ENCODE measurements around the gene C16orf92. TPM values are rescaled to one million over a fixed set of nuclear protein-coding genes. Genes with fewer than 3 reads are reported as not detected.

The C16orf92 gene, protein sequence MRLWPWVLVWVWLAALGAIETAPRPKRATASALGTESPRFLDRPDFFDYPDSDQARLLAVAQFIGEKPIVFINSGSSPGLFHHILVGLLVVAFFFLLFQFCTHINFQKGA
- not detected for total RNA-seq
- not detected for total RNA-seq (2013)
- 0 to 0.05 (median 0) reads per million in 29 experiments for total RNA-seq

DNA sequence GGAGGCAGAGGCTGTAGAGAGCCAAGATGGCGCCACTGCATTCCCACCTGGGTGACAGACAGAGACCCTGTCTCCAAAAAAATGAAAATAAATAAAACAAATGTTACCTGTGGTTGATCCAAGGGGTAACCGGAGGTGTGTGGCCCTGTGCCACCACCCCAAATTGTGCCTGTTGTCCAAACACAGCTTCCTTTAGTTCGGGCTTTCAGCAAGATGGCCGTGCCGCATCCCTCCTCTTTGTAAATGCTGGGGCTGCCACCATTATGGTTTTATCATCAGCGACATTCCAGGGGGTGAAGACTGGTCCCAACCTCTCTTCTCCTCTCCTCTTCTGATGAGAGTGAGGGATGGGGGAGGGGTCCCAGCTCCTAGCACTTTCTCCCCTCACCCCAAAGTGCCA is at the start of gene C16orf92:
C16orf92 (plus strand) TSS at position 312 of the 400 bp plus-strand sequence. CDS start 143 bp downstream, outside the sequence.
- H3K4me3 ChIP-seq (ENCODE audit: control insufficient read depth in 1 of 2, extremely low read depth in 1 of 2, low read length in 1 of 2), result no peak within 1 kb of the TSS
- DNase-seq (no peak), ATAC-seq (replicated peaks in 1 of 4) (no peak)
- peaks cover 8 to 11% (median 9%) of the 10 kb centered on the region in 3 donors for H3K4me1 Mint-ChIP-seq
- no peaks in the 10 kb centered on the region for H3K9me3 ChIP-seq
- no peaks in the 10 kb centered on the region for H3K9me3 Mint-ChIP-seq
- ChIA-PET CTCF (no interaction called here), POLR2A (no interaction called here)
- H3K27ac ChIP-seq (ENCODE audit: low read length), result no peak within 1 kb of the TSS
- peaks cover 0 to 60% of the 10 kb centered on the region in 2 experiments for H3K27me3 ChIP-seq (replicated peaks in 1 of 2; ENCODE audit: control insufficient read depth in 2 of 2, extremely low read depth in 1 of 2, insufficient read depth in 2 of 2, low read length in 1 of 2)
- H3K36me3 ChIP-seq (ENCODE audit: control insufficient read depth in 2 of 2, extremely low read depth in 1 of 2, insufficient read depth in 1 of 2, low read length in 1 of 2), result no peaks in the 10 kb centered on the region
- H3K4me3 Mint-ChIP-seq, result no peak within 1 kb of the TSS
- no peak within 1 kb of the TSS for H3K27ac Mint-ChIP-seq
- peaks cover 4 to 13% of the 10 kb centered on the region in 2 experiments for H3K4me1 ChIP-seq (ENCODE audit: control insufficient read depth in 1 of 2, extremely low read depth in 1 of 2, insufficient read depth in 2 of 2, low read length in 2 of 2)
- H3K36me3 Mint-ChIP-seq, result no peaks in the 10 kb centered on the region
- WGBS (ENCODE audit: insufficient coverage), result 100% methylated on average over 2 of the region's 6 CpGs
- H3K27me3 Mint-ChIP-seq, result peaks cover 14 to 24% of the 10 kb centered on the region in 2 donors

DNA sequence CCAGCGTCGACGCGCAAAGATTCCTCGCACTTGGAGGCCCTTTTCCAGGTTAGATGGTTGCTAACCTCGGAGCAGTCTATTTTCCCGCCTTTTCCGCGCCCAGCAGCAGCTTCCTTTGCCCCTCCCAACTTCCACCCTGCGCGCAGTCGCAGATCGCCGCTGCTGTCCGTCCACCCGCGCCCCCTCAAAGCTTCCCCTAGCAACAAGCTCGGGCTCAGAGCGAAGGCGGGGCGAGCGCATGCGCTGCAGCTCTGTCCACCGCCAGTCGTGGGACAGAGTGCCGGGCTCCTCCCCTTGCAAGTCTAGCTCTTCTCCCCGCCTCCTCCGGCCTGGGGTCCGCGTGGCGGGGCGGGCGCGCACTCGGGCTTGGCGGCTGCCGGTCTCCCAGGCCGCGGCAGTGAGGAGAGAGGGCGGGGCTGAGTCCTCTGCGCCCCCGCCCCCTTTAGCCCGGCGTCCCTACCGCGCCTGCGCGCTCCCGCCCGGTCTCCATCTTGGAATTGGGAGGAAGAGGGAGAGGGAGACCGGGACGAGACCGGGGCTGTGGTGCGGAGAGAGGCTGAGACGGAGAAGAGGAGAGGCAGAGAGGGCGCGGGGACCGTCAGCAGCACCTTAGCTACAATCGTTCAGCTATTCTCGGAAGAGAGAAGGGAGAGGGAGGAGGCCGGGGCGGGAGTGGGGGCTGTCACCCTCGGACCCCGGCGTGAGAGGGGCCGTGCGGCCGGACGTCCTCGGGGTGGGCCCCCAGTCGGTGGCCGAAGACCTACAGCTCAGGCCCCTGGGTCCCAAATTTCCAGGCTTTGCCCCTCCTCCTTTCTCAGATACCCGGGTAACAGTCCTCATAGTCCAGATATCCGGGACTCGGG is 49.4 kb upstream of the C16orf92 start, which contains the start of gene TAOK2:
TAOK2 (plus strand) TSS at position 485 of the 863 bp plus-strand sequence. CDS start 3,905 bp downstream, outside the sequence.
- Mint-ChIP-seq H3K4me1 (peaks cover 23 to 41% (median 36%) of the 10 kb centered on the region in 3 donors), H3K27ac (peak within 1 kb of the TSS; percentile 89 to 93), H3K9me3 (no peaks in the 10 kb centered on the region), H3K27me3 (no peaks in the 10 kb centered on the region), H3K4me3 (peak within 1 kb of the TSS; percentile 85 to 97 (median 90)), H3K36me3 (peaks cover 15% of the 10 kb centered on the region)
- peak within 1 kb of the TSS; percentile 83 to 98 for H3K4me3 ChIP-seq (ENCODE audit: control insufficient read depth in 1 of 2, extremely low read depth in 1 of 2, low read length in 1 of 2)
- peak; percentile 70 to 95 (median 83) for DNase-seq
- H3K27me3 ChIP-seq (replicated peaks in 1 of 2; ENCODE audit: control insufficient read depth in 2 of 2, extremely low read depth in 1 of 2, insufficient read depth in 2 of 2, low read length in 1 of 2), result no peaks in the 10 kb centered on the region
- ChIA-PET CTCF (interaction anchor here (0.5 to 3.9 kb wide), 8 partner anchors 12 to 273 kb away, joined by 3 to 22 read pairs (median 5); partner anchors contain the start of genes KCTD13 (in 1 of the 2), PAGR1 (in 1 of the 2) and TMEM219 (in 1 of the 2)), POLR2A (interaction anchor here (0.7 to 1.1 kb wide), 7 partner anchors 11 to 97 kb away, joined by 3 to 7 read pairs (median 4); partner anchors contain the start of genes TMEM219 (in 2 of the 2) and KCTD13 (in 1 of the 2))
- ATAC-seq (replicated peaks in 1 of 4), result peak; percentile 91 to 97 (median 96)
- peaks cover 4 to 10% of the 10 kb centered on the region in 2 donors for H3K36me3 ChIP-seq (ENCODE audit: control insufficient read depth in 2 of 2, extremely low read depth in 1 of 2, insufficient read depth in 1 of 2, low read length in 1 of 2)
- H3K9me3 ChIP-seq, result no peaks in the 10 kb centered on the region
- 5% methylated on average over 67 of the region's 75 CpGs for WGBS (ENCODE audit: insufficient coverage)
- H3K27ac ChIP-seq (ENCODE audit: low read length), result peak within 1 kb of the TSS; percentile 78
- peaks cover 13 to 33% of the 10 kb centered on the region in 2 experiments for H3K4me1 ChIP-seq (ENCODE audit: control insufficient read depth in 1 of 2, extremely low read depth in 1 of 2, insufficient read depth in 2 of 2, low read length in 2 of 2)

DNA sequence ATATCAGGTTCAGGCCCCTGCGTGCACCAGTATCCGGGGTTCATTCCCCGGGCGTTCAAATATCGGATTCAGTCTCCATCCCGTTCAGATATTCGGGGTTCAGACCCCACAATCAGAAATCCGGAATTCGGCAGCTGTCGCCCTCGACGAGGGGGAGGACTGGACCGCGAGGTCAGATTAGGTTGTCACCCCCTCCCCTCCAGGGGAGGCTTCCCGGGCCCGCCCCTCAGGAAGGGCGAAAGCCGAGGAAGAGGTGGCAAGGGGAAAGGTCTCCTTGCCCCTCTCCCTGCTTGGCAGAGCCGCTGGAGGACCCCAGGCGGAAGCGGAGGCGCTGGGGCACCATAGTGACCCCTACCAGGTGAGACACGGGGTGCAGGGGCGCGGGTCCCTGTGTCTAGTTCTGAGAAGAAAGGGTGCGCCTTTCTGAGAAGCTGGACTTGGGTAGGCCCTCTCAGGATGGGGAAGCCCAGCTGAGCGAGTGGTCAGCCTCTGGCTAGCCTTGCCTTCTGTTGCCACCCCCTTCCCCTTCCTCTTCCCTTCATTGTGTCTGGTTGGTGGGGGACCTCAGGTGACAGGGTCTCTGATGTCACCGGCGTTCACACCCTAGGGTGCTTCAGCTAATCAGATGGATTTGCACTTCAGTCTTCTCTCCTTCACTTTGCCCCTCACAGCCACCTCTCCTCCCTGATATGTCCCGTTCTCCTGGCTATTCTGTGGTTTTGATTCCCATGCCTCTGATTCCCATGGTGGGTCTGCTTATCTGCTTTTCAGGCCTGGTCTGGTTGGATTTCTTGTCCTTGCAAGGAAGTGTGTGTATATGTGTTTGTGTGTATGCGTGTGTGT is 48.5 kb upstream of the C16orf92 start:
- Histone ChIP-seq H3K27ac (ENCODE audit: low read length) (peak overlapping the region; percentile 78), H3K36me3 (ENCODE audit: control insufficient read depth in 2 of 2, extremely low read depth in 1 of 2, insufficient read depth in 1 of 2, low read length in 1 of 2) (peaks cover 9 to 15% of the 10 kb centered on the region in 2 donors), H3K9me3 (no peaks in the 10 kb centered on the region), H3K4me1 (ENCODE audit: control insufficient read depth in 1 of 2, extremely low read depth in 1 of 2, insufficient read depth in 2 of 2, low read length in 2 of 2) (peaks cover 13 to 33% of the 10 kb centered on the region in 2 experiments), H3K4me3 (ENCODE audit: control insufficient read depth in 1 of 2, extremely low read depth in 1 of 2, low read length in 1 of 2) (peak overlapping the region; percentile 83 to 98), H3K27me3 (replicated peaks in 1 of 2; ENCODE audit: control insufficient read depth in 2 of 2, extremely low read depth in 1 of 2, insufficient read depth in 2 of 2, low read length in 1 of 2) (no peaks in the 10 kb centered on the region)
- DNase-seq (peak in 7 of 35 experiments; percentile 7 to 41 (median 23)), ATAC-seq (replicated peaks in 1 of 4) (no peak)
- 1% methylated on average over 15 of the region's 31 CpGs for WGBS (ENCODE audit: insufficient coverage)
- Mint-ChIP-seq H3K27ac (peak overlapping the region; percentile 83 to 93), H3K36me3 (peaks cover 20% of the 10 kb centered on the region), H3K4me1 (peaks cover 23 to 41% (median 36%) of the 10 kb centered on the region in 3 donors), H3K4me3 (peak overlapping the region; percentile 85 to 97 (median 90)), H3K27me3 (no peaks in the 10 kb centered on the region), H3K9me3 (no peaks in the 10 kb centered on the region)
- ChIA-PET POLR2A (interaction anchor here in 1 of 2 donors (0.6 kb wide), 1 partner anchor 1101 kb away, joined by 3 read pairs; no protein-coding TSS in a partner anchor), CTCF (interaction anchor here in 1 of 2 donors (1.3 to 3.9 kb wide), 2 partner anchors 13 to 127 kb away, joined by 9 to 22 read pairs; partner anchors contain the start of gene TMEM219)

DNA sequence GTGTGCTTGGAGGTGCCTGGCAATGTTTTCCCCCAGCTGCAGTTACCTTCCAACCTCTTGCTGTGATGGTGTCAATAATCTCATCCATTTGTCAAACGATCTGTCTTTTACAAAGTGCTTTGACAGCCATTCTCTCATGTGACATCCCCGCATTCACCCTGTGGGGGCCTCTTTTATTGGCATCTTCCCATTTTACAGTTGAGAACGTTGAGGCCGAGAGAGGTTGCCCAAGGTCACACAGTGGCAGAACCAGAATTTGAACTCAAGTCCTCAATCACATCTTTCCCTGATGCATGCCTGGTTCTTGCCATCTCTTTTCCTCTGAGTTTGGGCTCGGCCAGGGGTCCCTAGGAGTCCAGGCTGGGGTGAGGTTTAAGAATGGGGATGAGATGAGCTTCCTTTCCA is 47.9 kb upstream of the C16orf92 start:
- H3K4me1 ChIP-seq (ENCODE audit: control insufficient read depth in 1 of 2, extremely low read depth in 1 of 2, insufficient read depth in 2 of 2, low read length in 2 of 2), result peaks cover 13 to 33% of the 10 kb centered on the region in 2 experiments
- 52% methylated on average over 4 of the region's 5 CpGs for WGBS (ENCODE audit: insufficient coverage)
- peak overlapping the region; percentile 78 for H3K27ac ChIP-seq (ENCODE audit: low read length)
- DNase-seq (no peak), ATAC-seq (replicated peaks in 1 of 4) (no peak)
- ChIA-PET CTCF (interaction anchor here in 1 of 2 donors (3.9 kb wide), 1 partner anchor 13 kb away, joined by 22 read pairs; the partner anchor contains the start of gene TMEM219), POLR2A (interaction anchor here in 1 of 2 donors (0.6 kb wide), 1 partner anchor 1101 kb away, joined by 3 read pairs; no protein-coding TSS in a partner anchor)
- peak overlapping the region; percentile 83 to 98 for H3K4me3 ChIP-seq (ENCODE audit: control insufficient read depth in 1 of 2, extremely low read depth in 1 of 2, low read length in 1 of 2)
- Mint-ChIP-seq H3K9me3 (no peaks in the 10 kb centered on the region), H3K36me3 (peaks cover 19% of the 10 kb centered on the region), H3K4me3 (peak overlapping the region; percentile 85 to 97 (median 90)), H3K27ac (peak overlapping the region; percentile 83 to 93), H3K4me1 (peaks cover 23 to 41% (median 36%) of the 10 kb centered on the region in 3 donors), H3K27me3 (no peaks in the 10 kb centered on the region)
- peaks cover 9 to 22% of the 10 kb centered on the region in 2 donors for H3K36me3 ChIP-seq (ENCODE audit: control insufficient read depth in 2 of 2, extremely low read depth in 1 of 2, insufficient read depth in 1 of 2, low read length in 1 of 2)
- H3K27me3 ChIP-seq (replicated peaks in 1 of 2; ENCODE audit: control insufficient read depth in 2 of 2, extremely low read depth in 1 of 2, insufficient read depth in 2 of 2, low read length in 1 of 2), result no peaks in the 10 kb centered on the region
- no peaks in the 10 kb centered on the region for H3K9me3 ChIP-seq

DNA sequence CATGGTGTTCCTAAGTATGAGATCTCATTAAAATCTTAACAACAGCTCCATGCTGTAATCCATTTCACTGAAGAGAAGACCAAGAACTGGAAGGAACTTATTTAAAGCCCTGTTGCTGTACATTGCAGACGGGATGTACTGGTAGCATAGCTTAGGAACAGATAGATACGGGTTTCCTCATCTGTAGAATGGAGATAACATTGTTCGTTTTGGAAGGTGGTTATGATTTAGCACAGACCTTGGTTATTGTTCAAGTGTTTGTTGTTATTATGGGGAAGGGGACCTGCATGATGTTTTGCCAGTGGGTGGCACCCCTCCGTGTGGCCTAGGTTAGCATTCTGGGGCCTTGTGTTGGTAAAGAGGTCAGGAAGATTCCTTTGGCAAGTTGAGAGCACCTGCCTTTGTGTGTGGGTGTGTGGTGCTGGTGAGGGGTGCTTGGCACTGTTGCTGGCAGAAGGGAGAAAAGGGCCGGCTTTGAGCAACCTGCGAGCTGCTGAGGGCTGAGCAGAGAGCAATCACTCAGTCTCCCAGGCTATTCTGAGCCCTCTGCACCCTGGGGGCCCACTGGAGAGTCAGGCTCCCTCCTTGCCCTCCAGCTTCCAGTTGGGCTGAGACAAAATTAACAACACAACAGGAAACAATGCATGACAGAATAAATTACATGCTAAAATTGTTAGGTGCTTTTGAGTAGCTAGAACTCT is 47.0 kb upstream of the C16orf92 start:
- Histone ChIP-seq H3K36me3 (ENCODE audit: control insufficient read depth in 2 of 2, extremely low read depth in 1 of 2, insufficient read depth in 1 of 2, low read length in 1 of 2) (peaks cover 9 to 30% of the 10 kb centered on the region in 2 donors), H3K27ac (ENCODE audit: low read length) (peak overlapping the region; percentile 78), H3K9me3 (no peaks in the 10 kb centered on the region), H3K4me1 (ENCODE audit: control insufficient read depth in 1 of 2, extremely low read depth in 1 of 2, insufficient read depth in 2 of 2, low read length in 2 of 2) (peaks cover 13 to 33% of the 10 kb centered on the region in 2 experiments), H3K4me3 (ENCODE audit: control insufficient read depth in 1 of 2, extremely low read depth in 1 of 2, low read length in 1 of 2) (no peak overlapping the region), H3K27me3 (replicated peaks in 1 of 2; ENCODE audit: control insufficient read depth in 2 of 2, extremely low read depth in 1 of 2, insufficient read depth in 2 of 2, low read length in 1 of 2) (no peaks in the 10 kb centered on the region)
- Mint-ChIP-seq H3K9me3 (no peaks in the 10 kb centered on the region), H3K27me3 (no peaks in the 10 kb centered on the region), H3K4me1 (peaks cover 23 to 41% (median 36%) of the 10 kb centered on the region in 3 donors), H3K4me3 (peak overlapping the region; percentile 85 to 97 (median 90)), H3K27ac (peak overlapping the region; percentile 83 to 93), H3K36me3 (peaks cover 23% of the 10 kb centered on the region)
- CTCF ChIA-PET, result interaction anchor here in 1 of 2 donors (0.6 to 3.9 kb wide), 2 partner anchors 14 to 127 kb away, joined by 3 to 22 read pairs; partner anchors contain the start of gene TMEM219
- DNase-seq (no peak), ATAC-seq (replicated peaks in 1 of 4) (no peak)
- POLR2A ChIA-PET, result interaction anchor here in 1 of 2 donors (0.5 kb wide), 1 partner anchor 42 kb away, joined by 6 read pairs; no protein-coding TSS in a partner anchor
- 22% methylated on average over 6 of the region's 6 CpGs for WGBS (ENCODE audit: insufficient coverage)

Data from T-cell (primary cell).